Lung (tissue), 12 donors: Measurements from ENCODE around the gene GASK1A. TPM values are rescaled to one million over a fixed set of nuclear protein-coding genes. Genes with fewer than 3 reads are reported as not detected.

ENCODE experiments used
- ATAC-seq: fragments of 200-7000 bp; cut with Tn5 transposase; one replicate; pipeline ENCODE4 v1.9.1; 2020; ENCODE audit warnings: moderate number of reproducible peaks; ENCODE audit not compliant: insufficient read depth, low FRiP score
- DNase-seq, 3 donors: peaks; one replicate each; pipeline ENCODE4 v3.0.0-alpha.2; 2013 to 2017
- H3K27ac ChIP-seq, 2 donors: one replicate each; pipeline ENCODE4 v1.5.1; 2013; ENCODE audit warnings: mild to moderate bottlenecking in 2 of 2, moderate library complexity in 2 of 2, control low read depth in 1 of 2, inconsistent platforms in 1 of 2, low read depth in 1 of 2, low read length in 1 of 2
- H3K27me3 ChIP-seq, 3 donors: one replicate each; pipeline ENCODE4 v1.5.1; 2013; ENCODE audit warnings: low read length in 2 of 3; ENCODE audit not compliant: control insufficient read depth in 3 of 3, insufficient read depth in 3 of 3
- H3K36me3 ChIP-seq, 4 donors: one replicate each; pipeline ENCODE4 v1.5.1; 2013; ENCODE audit warnings: low read length in 4 of 4, mild to moderate bottlenecking in 1 of 4, moderate library complexity in 1 of 4; ENCODE audit not compliant: control insufficient read depth in 4 of 4, insufficient read depth in 4 of 4
- H3K4me1 ChIP-seq, 5 donors: one replicate each; pipeline ENCODE4 v1.5.1; 2013; ENCODE audit warnings: low read length in 5 of 5, mild to moderate bottlenecking in 2 of 5, moderate library complexity in 1 of 5; ENCODE audit not compliant: control insufficient read depth in 5 of 5, insufficient read depth in 5 of 5
- H3K4me3 ChIP-seq: one replicate; pipeline ENCODE4 v1.5.1; 2013; ENCODE audit warnings: mild to moderate bottlenecking, control low read depth, moderate library complexity
- H3K9ac ChIP-seq, 2 donors: one replicate each; pipeline ENCODE4 v1.5.1; 2013; ENCODE audit warnings: low read length in 2 of 2, control low read depth in 1 of 2; ENCODE audit not compliant: insufficient read depth in 1 of 2
- H3K9me3 ChIP-seq, 4 donors: one replicate each; pipeline ENCODE4 v1.5.1; 2013; ENCODE audit warnings: low read length in 3 of 4, mild to moderate bottlenecking in 1 of 4, moderate library complexity in 1 of 4; ENCODE audit not compliant: control insufficient read depth in 4 of 4, insufficient read depth in 3 of 4
- WGBS, 2 donors: extraction: QIAGEN DNeasy Blood & Tissue Kit; methylation state at CpG; one replicate each; pipeline ENCODE4 v1.1.7; 2013; 5-methylcytosine and 5-hydroxymethylcytosine counted together
- polyA plus RNA-seq, 2 donors: library from polyadenylated mRNA; stranded (reverse); fragments of 200-250 nt; gene quantifications; one replicate each; pipeline ENCODE4 v1.2.1, GENCODE V29; 2013
- total RNA-seq, 2 donors: library from RNA; depleted of rRNA in 1 of 2; stranded (reverse); fragments of >200 nt in 1 of 2; gene quantifications; one replicate each; pipeline ENCODE4 v1.2.1, GENCODE V29; 2014 to 2021
- TF ChIP-seq, protein P1 (sequence below): IDR thresholded peaks from 2 replicates; pipeline ENCODE4 v1.5.1; 2012; ENCODE audit warnings: mild to moderate bottlenecking; ENCODE audit errors: control extremely low read depth, extremely low read depth
- donor health status: control.
- donor health status: control.
- donor health status: Bipolar disorder and iron deficiency.
- donor health status: healthy.
- donor health status: DM: yes; HTN: yes; CAD: no.

The GASK1A gene
- total and polyA plus RNA-seq, 4 donors, result 1.5 to 16.1 (median 5.1) TPM

GRCh38 chr3:42980209-42980608, 1.1 kb downstream of the GASK1A start:
- 84 to 92% methylated on average over 12 of the region's 12 CpGs for WGBS, 2 donors

DNA sequence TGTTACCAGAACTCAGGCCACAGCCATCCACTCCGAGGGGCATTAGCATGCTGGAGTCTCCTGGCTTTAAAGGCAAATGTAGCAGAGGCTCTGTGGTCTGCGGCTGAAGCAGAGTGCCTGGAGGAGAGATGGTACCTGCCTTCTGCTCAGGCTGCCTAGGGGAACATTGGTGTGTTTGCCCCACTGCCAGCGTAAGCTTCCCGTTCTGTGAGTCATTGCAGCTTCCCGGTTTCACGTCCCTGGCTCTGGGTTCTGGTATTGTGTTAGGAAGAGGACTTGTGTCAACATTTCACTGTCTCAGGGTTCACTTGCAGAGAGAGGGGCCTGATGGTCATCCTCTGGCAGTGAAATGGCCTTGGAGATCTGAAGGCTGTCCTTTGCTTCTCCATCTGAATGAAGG, 1.8 kb downstream of the GASK1A start:
- H3K4me3 ChIP-seq, result no peak overlapping the region
- no peaks in the 10 kb centered on the region for H3K36me3 ChIP-seq
- H3K27me3 ChIP-seq, result peaks cover 0 to 24% (median 19%) of the 10 kb centered on the region in 3 donors
- TF ChIP-seq, protein P1, sequence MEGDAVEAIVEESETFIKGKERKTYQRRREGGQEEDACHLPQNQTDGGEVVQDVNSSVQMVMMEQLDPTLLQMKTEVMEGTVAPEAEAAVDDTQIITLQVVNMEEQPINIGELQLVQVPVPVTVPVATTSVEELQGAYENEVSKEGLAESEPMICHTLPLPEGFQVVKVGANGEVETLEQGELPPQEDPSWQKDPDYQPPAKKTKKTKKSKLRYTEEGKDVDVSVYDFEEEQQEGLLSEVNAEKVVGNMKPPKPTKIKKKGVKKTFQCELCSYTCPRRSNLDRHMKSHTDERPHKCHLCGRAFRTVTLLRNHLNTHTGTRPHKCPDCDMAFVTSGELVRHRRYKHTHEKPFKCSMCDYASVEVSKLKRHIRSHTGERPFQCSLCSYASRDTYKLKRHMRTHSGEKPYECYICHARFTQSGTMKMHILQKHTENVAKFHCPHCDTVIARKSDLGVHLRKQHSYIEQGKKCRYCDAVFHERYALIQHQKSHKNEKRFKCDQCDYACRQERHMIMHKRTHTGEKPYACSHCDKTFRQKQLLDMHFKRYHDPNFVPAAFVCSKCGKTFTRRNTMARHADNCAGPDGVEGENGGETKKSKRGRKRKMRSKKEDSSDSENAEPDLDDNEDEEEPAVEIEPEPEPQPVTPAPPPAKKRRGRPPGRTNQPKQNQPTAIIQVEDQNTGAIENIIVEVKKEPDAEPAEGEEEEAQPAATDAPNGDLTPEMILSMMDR, result no peak
- H3K9me3 ChIP-seq, result peaks cover 0 to 2% (median 1%) of the 10 kb centered on the region in 4 donors
- no peak overlapping the region for H3K27ac ChIP-seq
- WGBS, 2 donors, result 69 to 76% methylated on average over 6 of the region's 6 CpGs
- DNase-seq, result no peak
- no peak for ATAC-seq
- H3K4me1 ChIP-seq, result peaks cover 0 to 13% (median 6%) of the 10 kb centered on the region in 5 donors
- no peak overlapping the region for H3K9ac ChIP-seq

More at GRCh38 chr3:42980209-42980608, 1.1 kb downstream of the GASK1A start:
- H3K27me3 ChIP-seq, result peaks cover 0 to 24% (median 19%) of the 10 kb centered on the region in 3 donors
- peaks cover 0 to 13% (median 6%) of the 10 kb centered on the region in 5 donors for H3K4me1 ChIP-seq
- no peak overlapping the region for H3K9ac ChIP-seq
- H3K27ac ChIP-seq, result no peak overlapping the region
- H3K36me3 ChIP-seq, result no peaks in the 10 kb centered on the region
- ATAC-seq (no peak), DNase-seq (no peak)
- H3K9me3 ChIP-seq, result peaks cover 0 to 2% (median 1%) of the 10 kb centered on the region in 4 donors
- TF ChIP-seq, protein P1, result no peak
- no peak overlapping the region for H3K4me3 ChIP-seq

DNA sequence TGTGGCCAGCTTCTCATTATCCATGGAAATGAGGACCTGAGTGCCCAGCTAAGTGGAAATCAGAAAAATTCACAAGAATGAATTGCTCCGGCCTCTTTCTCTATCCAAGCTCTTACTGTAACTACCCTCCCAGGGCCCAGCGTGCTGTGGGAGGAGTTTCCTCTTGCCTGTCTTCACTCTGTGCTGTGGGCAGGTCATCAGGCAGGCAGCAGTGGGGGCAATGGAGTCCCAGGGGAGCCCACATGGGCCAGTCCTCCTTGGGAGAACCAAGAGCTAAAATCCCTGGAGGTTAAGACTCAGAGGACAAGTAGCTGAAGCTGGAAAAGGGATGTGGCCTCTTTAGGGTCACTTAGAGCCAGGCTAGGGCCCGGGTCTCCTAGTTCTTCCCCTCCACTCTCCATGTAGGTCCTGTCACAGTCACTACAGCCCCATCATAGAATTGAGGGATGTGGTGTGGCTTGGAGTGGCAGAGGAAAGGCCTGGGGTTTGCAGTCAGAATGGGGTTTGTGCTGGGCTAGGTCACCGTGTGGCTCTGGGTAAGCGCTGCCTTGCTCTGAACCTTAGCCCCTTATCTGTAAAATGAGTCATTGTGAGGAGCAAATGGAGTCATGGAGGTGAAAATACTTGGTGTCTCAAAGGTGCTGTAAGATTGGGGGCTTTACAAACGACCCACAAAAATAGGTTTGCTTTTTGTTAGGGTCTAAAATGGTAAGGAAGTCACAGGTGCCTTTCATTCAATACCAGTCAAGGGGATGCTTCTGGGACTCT, 3.7 kb downstream of the GASK1A start:
- no peak overlapping the region for H3K27ac ChIP-seq
- H3K36me3 ChIP-seq, result no peaks in the 10 kb centered on the region
- 78 to 90% methylated on average over 6 of the region's 6 CpGs for WGBS, 2 donors
- no peak overlapping the region for H3K9ac ChIP-seq
- ATAC-seq (no peak), DNase-seq (no peak)
- H3K4me1 ChIP-seq, result peaks cover 0 to 13% (median 6%) of the 10 kb centered on the region in 5 donors
- TF ChIP-seq, protein P1, result no peak
- H3K27me3 ChIP-seq, result peaks cover 0 to 24% (median 17%) of the 10 kb centered on the region in 3 donors
- H3K9me3 ChIP-seq, result no peaks in the 10 kb centered on the region
- H3K4me3 ChIP-seq, result no peak overlapping the region
